A673 (cell line): Measurements from ENCODE around the gene IGFBP2. TPM values are rescaled to one million over a fixed set of nuclear protein-coding genes. Genes with fewer than 3 reads are reported as not detected.

Experiments used
- BruUV-seq: library from RNA; stranded (reverse); fragments of 400-500 nt; replicated peaks from 2 replicates; lab custom pipeline; 2021; lab: Mats Ljungman, UMichigan
- CTCF ChIA-PET: fragments of 300-600 bp; sonication (Branson Sonifier 250); formaldehyde crosslinking; loops from one replicate; lab custom pipeline; 2022; ENCODE audit warnings: antibody characterized with exemption; lab: Charles Lee
- POLR2A ChIA-PET: fragments of 300-600 bp; sonication (Branson Sonifier 250); formaldehyde crosslinking; loops from one replicate; lab custom pipeline; 2022; ENCODE audit warnings: antibody characterized with exemption; ENCODE audit not compliant: low non-redundant PET; lab: Charles Lee
- DNase-seq: peaks from one replicate; pipeline ENCODE4 v3.0.0-alpha.2; 2015; ENCODE audit warnings: low spot score
- H3K27ac ChIP-seq: fragments of 200-600 bp; sonication (generic); 2 replicates; pipeline ENCODE4 v1.5.1; 2016; ENCODE audit warnings: mixed run types, low read depth, mild to moderate bottlenecking, mixed read lengths, antibody characterized with exemption, low read length; ENCODE audit not compliant: poor library complexity, severe bottlenecking
- H3K27me3 ChIP-seq: fragments of 200-600 bp; sonication (generic); replicated peaks from 2 replicates; pipeline ENCODE4 v1.6.1; 2017; ENCODE audit warnings: mixed run types, low read depth, mild to moderate bottlenecking, mixed read lengths, antibody characterized with exemption, low read length; ENCODE audit not compliant: insufficient read depth, poor library complexity
- H3K36me3 ChIP-seq: fragments of 200-600 bp; sonication (generic); 2 replicates; pipeline ENCODE4 v1.6.1; 2016; ENCODE audit warnings: mixed run types, mild to moderate bottlenecking, mixed read lengths, antibody characterized with exemption, low read length; ENCODE audit not compliant: insufficient read depth, poor library complexity, severe bottlenecking
- H3K4me1 ChIP-seq: fragments of 200-600 bp; sonication (generic); 2 replicates; pipeline ENCODE4 v1.6.1; 2017; ENCODE audit warnings: mixed run types, mild to moderate bottlenecking, mixed read lengths, antibody characterized with exemption, low read length; ENCODE audit not compliant: insufficient read depth, poor library complexity, severe bottlenecking
- H3K4me3 ChIP-seq: fragments of 200-600 bp; sonication (generic); 2 replicates; pipeline ENCODE4 v1.5.1; 2016; ENCODE audit warnings: low read depth, mixed run types, mild to moderate bottlenecking, mixed read lengths, low read length; ENCODE audit not compliant: poor library complexity, severe bottlenecking
- H3K9me3 ChIP-seq: fragments of 200-600 bp; sonication (generic); 2 replicates; pipeline ENCODE4 v1.6.1; 2016; ENCODE audit warnings: mixed run types, low read depth, mild to moderate bottlenecking, mixed read lengths, antibody characterized with exemption, low read length; ENCODE audit not compliant: poor library complexity, severe bottlenecking
- CTCF ChIP-seq: fragments of 300-800, 200-600 bp; sonication (generic); conservative IDR thresholded peaks from 2 replicates; pipeline ENCODE4 v1.5.1; 2017; ENCODE audit warnings: low read depth, mild to moderate bottlenecking, antibody characterized with exemption, low read length, moderate library complexity, mixed read lengths
- EZH2 ChIP-seq: fragments of 200-600 bp; sonication (generic); IDR thresholded peaks from 2 replicates; pipeline ENCODE4 v1.6.1; 2017; ENCODE audit warnings: borderline replicate concordance, low read depth, mild to moderate bottlenecking, mixed read lengths, antibody characterized with exemption, low read length; ENCODE audit not compliant: poor library complexity, severe bottlenecking
- intact Hi-C: fragments of 100-400 bp; cut with micrococcal nuclease; formaldehyde crosslinking; loops from one replicate; pipeline ENCODE4 v1.10.0; 2022; ENCODE audit not compliant: unreplicated experiment
- total RNA-seq: library from RNA; stranded (reverse); gene quantifications from 2 replicates; pipeline ENCODE4 v1.2.3, GENCODE V29; 2021

The IGFBP2 gene
- total RNA-seq, 1 experiment from 2014 or later = 614 TPM

- ChIA-PET CTCF (no interaction called here), POLR2A (no interaction called here)
- TF ChIP-seq CTCF (no peak), EZH2 (no peak)
- Histone ChIP-seq H3K36me3 (no peaks in the 10 kb centered on the region), H3K4me1 (peaks cover 6% of the 10 kb centered on the region), H3K4me3 (no peak overlapping the region), H3K27me3 (no peaks in the 10 kb centered on the region), H3K27ac (no peak overlapping the region), H3K9me3 (no peaks in the 10 kb centered on the region)
- no TSS peak for BruUV-seq
- intact Hi-C loops = loop anchor here (5.0 kb wide), 1 partner anchor 1031 kb away; no protein-coding TSS in a partner anchor
- no peak for DNase-seq
Observed at GRCh38 chr2:216680951-216681629, 47.9 kb downstream of the IGFBP2 start.

GRCh38 chr2:216681683-216682082 lies 48.5 kb downstream of the IGFBP2 start:
- POLR2A ChIA-PET = no interaction called here
- Histone ChIP-seq H3K36me3 (no peaks in the 10 kb centered on the region), H3K27ac (no peak overlapping the region), H3K9me3 (no peaks in the 10 kb centered on the region), H3K4me3 (no peak overlapping the region), H3K4me1 (peaks cover 6% of the 10 kb centered on the region), H3K27me3 (no peaks in the 10 kb centered on the region)
- no peak for DNase-seq
- intact Hi-C loops = loop anchor here (1.0 to 5.0 kb wide), 2 partner anchors 829 to 1031 kb away; no protein-coding TSS in a partner anchor
- CTCF ChIA-PET = interaction anchor here (0.5 to 1.8 kb wide), 5 partner anchors 12 to 1032 kb away, joined by 3 to 23 read pairs (median 3); no protein-coding TSS in a partner anchor
- BruUV-seq = no TSS peak
- TF ChIP-seq EZH2 (no peak), CTCF (no peak)

GRCh38 chr2:216683846-216684245 lies 50.6 kb downstream of the IGFBP2 start:
- CTCF ChIA-PET = no interaction called here
- Histone ChIP-seq H3K4me3 (no peak overlapping the region), H3K27me3 (no peaks in the 10 kb centered on the region), H3K9me3 (no peaks in the 10 kb centered on the region), H3K4me1 (peaks cover 6% of the 10 kb centered on the region), H3K36me3 (no peaks in the 10 kb centered on the region), H3K27ac (no peak overlapping the region)
- TF ChIP-seq CTCF (no peak), EZH2 (no peak)
- intact Hi-C loops = loop anchor here (5.0 kb wide), 1 partner anchor 1028 kb away; no protein-coding TSS in a partner anchor
- BruUV-seq = no TSS peak
- DNase-seq = no peak
- POLR2A ChIA-PET = no interaction called here
